NCI-H345 treated with DMSO at 0.1 percent for 48 hours (cell line): Measurements from ENCODE around the gene CHID1.

Source experiments
- DNase-seq: peaks from one replicate; lab custom pipeline; 2025; ENCODE audit not compliant: unreplicated experiment; lab: John Stamatoyannopoulos, UW

The CHID1 gene

DNA sequence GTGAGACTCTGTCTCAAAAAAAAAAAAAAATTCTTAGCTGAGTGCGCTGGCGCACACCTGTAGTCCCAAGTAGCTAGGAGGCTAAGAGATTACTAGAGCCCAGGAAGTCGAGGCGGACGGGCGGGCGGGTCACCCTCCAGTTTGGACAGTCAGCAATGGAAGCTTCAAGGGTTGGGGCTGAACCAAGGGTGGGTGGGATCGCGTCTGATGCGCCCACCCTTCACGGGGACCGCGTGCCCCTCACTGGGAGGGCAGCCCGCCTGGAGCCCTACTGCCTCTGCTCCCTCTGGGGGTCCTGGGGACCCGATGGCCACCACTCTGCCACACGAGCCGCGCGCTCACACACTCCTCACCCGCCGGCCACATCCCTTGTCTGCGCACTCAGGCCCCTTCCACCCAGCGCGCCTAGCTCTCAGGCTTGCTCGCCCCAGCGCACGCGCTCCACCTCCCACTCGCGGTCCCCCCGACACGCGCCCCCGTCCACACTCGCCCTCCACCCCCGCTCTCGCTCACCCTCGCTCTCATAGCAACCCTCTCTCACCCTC is 494 bp downstream of the CHID1 start:
- DNase-seq: no peak

DNA sequence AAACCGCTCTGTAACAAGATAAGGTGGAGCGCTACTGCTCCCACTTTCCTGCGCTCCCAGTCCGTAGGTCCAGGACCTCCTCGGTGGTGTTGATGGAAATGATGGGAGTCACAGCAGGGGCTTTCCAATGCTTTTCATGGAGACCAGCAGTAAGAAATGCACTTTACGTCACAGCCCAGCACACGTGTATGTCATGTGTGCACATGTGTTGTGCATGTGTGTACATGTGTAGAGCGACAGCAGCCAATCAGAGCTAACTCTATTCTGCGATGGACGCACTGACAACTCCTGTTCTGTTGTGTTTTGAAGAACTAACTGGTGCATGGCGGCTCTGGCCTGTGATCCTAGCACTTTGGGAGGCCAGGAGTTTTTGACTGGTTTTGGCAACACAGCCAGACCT is 1.2 kb downstream of the CHID1 start:
- DNase-seq: no peak

GRCh38 chr11:908273-908672 is 2.3 kb downstream of the CHID1 start:
- no peak for DNase-seq

- no peak for DNase-seq
Measured at GRCh38 chr11:907668-908067, 2.9 kb downstream of the CHID1 start.

- no peak for DNase-seq
Measured at GRCh38 chr11:905952-906351, 4.7 kb downstream of the CHID1 start.

- no peak for DNase-seq
Measured at GRCh38 chr11:904380-904779, 6.2 kb downstream of the CHID1 start.

- DNase-seq: no peak
Measured at GRCh38 chr11:901452-902061, 9.1 kb downstream of the CHID1 start.

- no peak for DNase-seq
Measured at GRCh38 chr11:900545-900944, 10.1 kb downstream of the CHID1 start.

GRCh38 chr11:899724-900123 is 10.9 kb downstream of the CHID1 start:
- DNase-seq: no peak

DNA sequence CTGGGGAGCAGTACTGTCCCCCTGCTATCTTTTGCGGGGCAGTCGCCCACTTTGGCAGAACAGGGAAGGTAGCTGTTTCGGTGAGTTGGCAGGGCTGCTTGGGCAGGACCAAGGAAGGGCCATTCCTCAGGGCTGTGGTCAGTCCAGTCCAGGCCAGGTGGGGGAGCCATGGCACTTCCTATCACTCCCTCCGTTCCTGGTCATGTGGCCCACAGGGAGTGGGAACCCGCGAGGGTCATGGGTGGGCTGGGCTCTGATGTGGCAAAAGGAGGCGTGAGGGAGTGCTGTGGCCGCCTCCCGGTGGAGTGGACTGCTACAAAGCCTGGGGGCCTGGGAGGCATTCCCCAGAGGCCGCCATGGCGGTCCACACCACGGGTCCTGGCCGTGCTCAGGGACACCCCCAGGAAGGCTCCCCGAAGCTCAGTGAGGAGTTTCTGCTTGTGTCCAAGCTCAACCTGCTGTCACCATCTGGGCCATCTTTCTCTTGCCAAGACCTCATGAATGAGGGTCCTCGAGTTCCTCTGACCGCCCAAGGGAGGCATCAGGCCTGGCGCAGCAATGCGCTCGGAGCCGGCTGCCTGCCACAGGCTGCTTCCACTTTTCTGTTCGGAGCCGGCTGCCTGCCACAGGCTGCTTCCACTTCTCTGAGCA is 11.9 kb downstream of the CHID1 start:
- no peak for DNase-seq

- DNase-seq: no peak
Measured at GRCh38 chr11:898143-898511, 12.5 kb downstream of the CHID1 start.

- no peak for DNase-seq
Measured at GRCh38 chr11:897253-898142, 13.1 kb downstream of the CHID1 start.

DNA sequence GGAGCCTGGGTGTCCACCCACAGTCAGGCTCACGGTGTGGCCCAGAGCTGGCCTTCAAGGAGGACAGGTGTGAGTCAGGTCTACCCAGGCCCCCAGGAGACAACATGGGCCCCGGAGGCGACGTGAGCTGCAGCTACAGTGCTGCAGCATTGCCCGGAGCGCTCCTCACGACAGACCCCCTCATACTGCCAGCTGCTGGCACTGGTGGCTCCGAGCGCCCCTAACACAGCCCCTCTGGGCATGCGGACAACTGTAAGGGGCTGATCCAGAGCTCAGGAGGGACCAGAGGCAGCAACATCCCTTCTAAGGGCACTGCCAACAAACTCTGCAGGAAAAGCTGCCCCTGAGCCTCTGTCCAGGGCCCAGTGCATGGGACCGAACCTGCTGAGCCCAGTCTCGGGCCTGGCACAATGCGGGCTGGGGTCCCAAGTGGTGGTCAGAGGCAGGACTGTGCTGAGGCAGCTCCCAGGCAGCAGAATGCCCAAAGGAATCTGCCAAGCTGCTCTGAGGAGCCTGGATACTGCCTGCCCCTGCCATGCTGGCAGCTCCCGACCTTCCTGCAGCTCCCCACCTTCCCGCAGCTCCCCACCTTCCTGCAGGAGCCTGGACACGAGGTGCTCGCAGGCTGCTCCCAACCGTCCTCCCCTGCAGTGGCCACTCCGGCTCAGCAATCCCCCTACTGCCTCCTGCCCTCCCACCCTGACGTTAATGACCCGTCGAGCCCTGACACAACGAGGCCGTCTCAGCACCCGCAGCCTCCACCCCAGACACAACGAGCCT is 15.1 kb downstream of the CHID1 start:
- DNase-seq: no peak

DNA sequence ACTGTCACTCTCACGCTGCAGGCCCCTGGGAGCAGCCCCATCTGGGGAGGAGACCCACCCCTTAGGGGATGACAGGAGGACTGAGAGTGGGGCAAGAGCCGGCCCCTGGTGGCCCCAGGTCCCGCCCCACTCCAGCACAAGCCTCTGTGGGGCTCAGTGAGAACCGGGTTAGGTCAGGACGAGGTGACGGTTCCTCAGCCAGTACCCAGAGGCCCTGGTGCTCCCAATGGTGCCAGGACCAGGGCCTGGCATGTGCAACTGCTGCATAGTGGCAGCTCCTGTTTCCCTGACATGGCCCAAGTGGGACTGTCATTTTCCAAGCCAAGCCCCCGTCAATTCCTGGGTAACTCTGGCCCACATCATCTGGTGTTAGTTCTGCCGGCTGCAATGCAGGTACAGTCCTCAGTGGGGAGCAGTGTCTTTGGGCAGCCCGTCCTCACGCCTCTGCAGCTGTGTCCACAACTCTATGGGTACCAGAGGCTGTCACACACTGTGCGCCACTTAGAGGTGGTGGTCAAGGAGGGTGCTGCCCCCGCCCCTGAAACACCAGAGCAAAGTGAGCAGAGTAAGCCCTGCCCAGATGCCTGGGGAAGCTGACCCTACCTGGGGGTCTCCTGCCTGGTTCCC is 15.9 kb downstream of the CHID1 start:
- DNase-seq: no peak

- no peak for DNase-seq
Measured at GRCh38 chr11:893008-893654, 17.5 kb downstream of the CHID1 start.

GRCh38 chr11:890794-891540 is 19.6 kb downstream of the CHID1 start:
- DNase-seq: peak; percentile 49

GRCh38 chr11:889687-890475 is 20.7 kb downstream of the CHID1 start:
- DNase-seq: no peak

GRCh38 chr11:889257-889656 is 21.4 kb downstream of the CHID1 start:
- DNase-seq: no peak
